Activated T-cell treated with anti-CD3 and anti-CD28 coated beads for 4 hours (primary cell): Measurements from ENCODE around the gene BACE1.
A peak's percentile ranks its signal among the peaks of the same experiment; 100 is the strongest.
"Not testable (repeated sequence)": the region's sequence is repeated elsewhere in the genome, so short reads cannot be mapped to it uniquely, and the experiment has no call there.

Experiments
- DNase-seq: peaks from one replicate; pipeline ENCODE4 v3.0.0-alpha.2; 2020

Gene BACE1

DNA sequence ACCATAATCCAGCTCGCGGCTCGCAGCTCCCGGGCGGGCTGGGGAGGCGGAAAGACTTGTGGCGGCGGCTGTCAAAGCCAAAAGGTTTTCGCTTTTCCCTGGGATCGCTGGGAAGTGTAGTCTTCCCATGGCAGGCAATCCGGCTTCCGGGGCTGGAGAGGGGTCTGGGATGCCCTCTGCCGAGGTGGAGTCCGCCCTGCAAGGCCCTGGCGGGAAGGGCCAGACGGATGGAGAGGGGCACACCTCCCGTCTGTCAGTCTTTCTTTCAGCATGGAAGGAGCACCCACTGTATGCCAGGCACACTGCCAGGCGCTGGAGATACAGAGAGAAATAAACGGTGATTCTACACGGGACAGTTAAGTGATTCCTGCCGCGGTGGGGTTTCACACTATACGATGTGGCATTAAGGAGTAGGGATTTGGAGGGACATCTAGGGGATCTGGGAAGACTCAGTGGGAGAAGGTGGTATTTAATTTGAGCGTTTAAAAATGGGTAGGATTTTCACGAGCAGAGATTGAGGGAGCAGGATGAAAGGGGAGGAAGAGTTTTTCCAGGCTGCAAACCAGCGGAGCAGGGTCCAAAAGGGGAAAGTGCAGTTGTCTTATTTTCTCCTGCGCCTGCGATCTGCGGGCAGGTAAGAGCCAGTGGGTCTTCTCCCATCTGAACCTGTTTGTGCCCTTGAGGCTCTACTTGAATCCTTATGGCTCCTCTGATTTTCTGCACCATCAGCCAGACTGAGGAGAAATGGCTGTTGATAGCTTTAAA is at the start of gene BACE1:
TSS of gene BACE1 (minus strand) at position 60 of the 765 bp plus-strand sequence. CDS start 461 bp downstream, outside the sequence.
- DNase-seq: no peak

DNA sequence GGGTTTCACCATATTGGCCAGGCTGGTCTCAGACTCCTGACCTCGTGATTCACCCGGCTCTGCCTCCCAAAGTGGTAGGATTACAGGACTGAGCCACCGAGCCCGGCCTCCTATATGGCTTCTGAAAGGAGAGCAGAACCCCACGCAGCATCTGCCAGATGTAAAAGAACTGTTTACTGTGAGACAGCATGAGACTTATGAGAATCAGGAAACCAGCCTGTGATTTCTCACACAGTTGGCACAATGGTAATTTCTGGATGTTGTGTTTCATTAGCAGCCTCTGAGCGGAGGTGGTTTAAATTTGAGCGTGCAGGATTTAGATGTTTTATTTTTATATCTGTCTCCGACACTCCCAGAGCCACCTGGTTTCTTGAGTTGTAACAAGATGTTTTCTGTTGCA is 45.4 kb upstream of the BACE1 start:
- DNase-seq: no peak

DNA sequence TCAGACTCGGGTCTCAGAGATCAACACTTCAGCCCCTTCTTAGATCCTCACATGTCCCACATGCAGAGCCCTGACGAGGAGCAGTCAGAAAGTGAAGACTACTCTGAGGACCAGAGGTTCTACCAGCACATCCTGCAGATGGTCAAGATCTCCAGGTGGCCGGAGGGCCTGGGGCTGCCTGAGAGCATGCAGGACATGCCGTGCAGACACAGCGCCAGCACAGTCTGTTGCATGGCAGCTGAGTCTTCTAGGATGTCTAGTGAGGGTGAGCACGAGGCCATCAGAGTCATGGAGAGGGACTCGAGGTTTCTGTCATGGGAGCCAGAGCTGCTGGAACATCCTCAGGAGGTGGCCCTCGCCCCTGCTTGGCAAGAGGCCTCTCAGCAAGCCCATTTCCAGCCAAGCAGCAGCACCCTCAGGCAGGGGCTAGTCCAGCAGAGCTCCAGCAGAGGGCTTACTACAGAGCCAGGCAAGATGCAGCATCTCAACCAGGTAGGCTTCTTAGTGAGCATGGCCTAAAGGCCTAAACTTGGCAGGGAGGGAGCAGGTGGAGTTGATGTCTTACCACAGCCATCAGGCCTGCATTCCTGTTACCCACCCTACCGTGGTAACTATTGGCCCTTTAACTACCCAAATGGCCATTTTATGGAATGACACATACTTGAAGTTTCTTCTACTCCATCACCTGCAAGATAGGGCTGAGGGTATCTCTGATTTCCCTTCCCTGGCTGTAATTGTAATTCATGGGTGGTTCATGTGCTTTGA is 40.3 kb upstream of the BACE1 start:
- no peak for DNase-seq

DNA sequence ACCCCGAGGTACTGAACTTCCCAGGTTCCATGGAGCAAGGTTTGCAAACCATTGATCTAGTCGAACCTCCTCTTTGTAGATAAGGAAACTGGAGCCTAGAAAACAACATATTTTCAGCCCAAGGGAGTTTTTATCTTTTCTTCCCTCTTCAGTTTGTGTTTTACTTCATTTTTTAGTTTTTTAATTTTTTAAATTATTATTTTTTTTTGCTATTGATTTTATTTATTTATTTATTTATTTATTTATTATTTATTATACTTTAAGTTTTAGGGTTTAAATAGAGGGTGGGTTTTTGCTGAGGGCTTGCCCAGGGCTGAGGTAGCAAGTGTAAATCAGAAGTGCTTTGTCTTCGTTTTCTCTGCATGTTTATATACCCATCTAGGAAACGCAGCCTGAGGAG is 38.5 kb upstream of the BACE1 start:
- DNase-seq: no peak

DNA sequence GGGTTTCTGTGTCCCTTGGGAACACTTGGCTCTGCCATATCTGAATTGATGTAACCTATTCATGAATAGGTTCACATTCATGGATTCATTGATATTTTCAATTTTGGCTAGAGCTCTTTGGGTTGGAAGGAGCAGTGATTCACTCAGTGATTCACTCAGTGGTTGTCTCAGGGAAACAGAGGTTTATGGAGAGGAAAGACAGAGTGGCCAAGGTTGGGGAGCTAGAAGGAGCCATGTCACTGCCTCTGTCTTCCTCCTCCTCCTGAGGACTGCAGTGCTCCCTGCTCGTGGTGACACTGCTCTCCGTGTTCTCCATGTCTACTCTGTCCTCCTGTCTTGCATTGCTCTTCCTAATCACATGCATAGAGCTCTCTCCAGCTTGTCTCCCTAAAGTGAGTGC is 29.0 kb upstream of the BACE1 start:
- DNase-seq: no peak

DNA sequence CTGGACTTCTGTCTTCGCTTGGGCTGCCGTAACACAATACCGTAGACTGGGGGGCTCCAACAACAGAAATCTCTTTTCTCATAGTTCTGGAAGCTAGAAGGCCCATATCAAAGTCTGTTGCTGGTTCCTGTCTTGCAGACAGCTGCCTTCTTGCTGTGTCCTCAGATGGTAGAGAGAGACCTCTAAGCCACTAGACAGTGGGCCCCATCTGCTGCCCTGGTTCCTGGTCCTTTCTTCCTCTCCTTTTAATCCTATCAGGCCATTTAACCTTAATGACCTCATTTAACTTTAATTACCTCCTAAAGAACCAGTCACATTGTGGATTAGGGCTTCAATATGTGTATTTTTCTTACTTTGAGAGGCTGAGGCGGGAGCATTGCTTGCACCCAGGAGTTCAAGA is 21.0 kb upstream of the BACE1 start:
- DNase-seq: no peak

DNA sequence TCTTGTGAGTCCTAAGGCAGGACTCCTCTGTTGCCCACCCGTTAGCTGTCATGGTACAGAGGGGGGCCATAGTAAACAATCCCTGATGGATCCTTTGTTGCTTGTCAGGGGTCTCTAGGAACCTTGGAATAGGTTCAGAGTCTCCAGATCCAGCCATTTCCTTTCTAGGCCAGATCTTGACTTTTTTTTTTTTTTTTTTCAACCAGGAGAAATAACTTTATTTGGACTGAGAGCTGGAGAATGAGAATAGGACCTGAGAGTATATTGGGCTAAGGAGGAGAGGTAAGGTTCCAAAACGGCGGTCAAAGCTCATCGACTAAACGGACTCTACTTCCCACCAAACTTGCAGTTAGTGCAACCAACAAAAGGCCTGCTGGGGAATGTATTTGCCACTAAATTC is 19.3 kb upstream of the BACE1 start:
- no peak for DNase-seq

DNA sequence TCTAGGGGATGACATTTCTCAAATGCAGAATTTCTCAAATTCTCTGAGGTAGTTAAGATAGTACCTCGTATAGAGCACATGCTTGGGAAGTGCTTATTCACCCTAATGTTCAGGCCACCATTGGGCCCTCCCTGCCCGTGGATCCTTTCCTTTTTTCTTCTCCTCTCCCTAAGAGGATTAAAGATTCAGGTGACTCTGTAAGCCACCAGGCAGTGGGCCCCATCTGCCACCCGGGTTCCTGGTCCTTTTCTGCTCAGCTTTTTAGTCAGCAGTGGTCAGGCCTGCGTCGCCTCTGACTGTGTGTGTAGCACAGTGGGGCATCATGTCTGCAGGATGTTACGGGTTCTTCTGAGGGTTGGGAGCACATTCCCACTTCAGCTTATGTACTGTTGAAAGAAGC is 18.8 kb upstream of the BACE1 start:
- no peak for DNase-seq

DNA sequence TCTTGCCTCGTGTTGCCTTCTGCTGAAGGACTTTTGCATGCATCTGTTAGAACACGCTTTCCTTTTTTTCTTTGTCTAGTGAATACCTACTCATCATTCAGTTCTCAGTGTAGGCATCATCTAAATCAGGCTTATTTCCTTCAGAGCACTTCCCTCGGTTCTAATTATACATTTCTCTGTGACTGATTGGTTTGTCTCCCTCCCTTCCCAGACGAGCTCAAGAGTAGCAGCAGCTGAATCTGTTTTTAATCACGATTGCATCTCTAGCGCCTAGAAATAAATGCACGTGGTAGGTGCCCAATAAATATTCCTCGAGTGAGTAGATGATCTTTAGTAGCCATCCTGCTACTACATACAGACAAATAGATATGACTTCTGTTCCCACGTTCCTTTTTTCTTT is 17.9 kb upstream of the BACE1 start:
- DNase-seq: no peak

DNA sequence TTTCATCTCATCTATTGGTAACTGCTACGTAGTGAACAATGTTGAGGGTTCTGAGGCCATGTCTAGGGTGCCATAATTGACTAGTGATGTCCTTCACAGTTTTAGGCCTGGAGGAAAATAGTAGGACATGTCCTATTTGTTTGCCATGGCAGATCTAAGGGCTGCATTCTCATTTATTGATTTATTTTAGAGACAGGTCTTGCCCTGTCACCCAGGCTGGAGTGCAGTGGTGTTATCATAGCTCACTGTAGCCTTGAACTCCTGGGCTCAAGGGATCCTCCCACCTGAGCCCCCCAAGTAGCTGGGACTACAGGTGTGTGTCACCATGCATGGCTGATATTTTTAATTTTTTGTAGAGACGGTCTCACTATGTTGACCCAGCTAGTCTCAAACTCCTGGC is 16.8 kb upstream of the BACE1 start:
- DNase-seq: no peak

DNA sequence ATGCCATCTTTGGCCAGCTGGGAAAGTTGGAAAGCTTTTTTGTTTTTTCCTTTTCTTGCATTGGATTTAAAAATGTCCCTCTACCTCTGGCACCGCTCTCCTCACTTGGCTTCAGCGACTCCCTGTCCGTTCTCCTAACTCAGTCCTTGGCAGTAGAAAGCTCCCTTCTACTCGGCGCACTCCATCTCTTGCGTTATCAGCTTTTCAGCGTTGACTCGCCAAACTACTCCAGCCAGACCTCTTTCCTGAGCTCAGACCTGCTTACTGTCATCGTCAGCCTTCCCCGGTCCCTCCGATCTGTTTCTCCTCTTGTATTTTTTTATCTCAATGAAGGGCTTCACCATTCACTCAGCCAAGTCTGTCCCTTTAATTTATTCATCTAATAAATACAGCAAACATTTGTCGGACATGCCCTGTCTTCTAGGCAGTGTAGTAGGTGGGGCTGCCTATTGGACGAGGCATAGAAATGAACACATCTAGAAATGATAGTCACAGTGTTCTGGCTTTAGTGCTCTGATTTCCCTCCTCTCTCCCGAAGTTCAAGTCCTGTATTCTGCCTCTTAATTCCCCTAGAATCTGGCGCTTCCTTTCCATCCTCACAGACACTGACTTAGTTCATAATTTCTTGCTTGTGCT is 12.4 kb upstream of the BACE1 start:
- no peak for DNase-seq

DNA sequence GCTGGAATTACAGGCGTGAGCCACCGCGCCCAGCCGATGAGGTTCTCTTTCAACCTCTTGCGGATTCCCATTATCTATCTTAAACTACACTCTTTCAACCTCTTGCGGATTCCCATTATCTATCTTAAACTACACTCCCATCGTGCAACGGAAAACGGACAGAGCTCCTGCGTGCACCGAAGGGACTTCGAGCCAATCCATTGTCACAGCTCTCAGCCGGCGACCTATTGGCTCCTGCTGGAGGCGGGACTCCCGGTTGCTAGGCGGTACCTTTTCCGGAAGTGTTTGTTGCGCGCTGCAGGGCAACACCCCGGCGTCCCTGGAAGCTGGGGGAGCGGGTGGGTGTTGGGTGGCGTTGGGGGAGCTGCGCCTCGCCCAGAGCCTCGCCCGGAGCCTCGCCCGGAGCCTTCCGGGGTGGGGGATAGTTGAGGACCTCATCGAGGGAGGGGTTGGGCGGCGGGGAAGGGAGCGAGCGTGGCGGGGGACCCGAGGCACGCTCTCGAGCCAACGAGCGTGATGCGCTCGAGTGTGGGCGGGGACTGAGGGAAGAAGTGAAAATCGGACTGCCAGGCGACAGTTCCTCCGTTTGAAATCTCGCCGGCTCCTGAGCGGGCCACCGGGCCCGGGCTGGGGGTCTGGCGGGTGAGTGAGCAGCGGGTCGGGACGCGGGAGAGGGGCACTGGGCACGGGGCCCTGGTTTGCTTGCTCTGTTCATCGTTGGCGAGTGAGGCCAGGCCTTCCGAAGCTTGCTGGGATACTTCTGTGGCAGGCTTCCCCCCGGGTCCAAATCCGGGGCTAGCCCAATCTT is 11.7 kb upstream of the BACE1 start, which contains the start of gene CEP164:
TSS of gene CEP164 (plus strand) at position 288 of the 808 bp plus-strand sequence. CDS start 10,733 bp downstream, outside the sequence.
- peak; percentile 91 for DNase-seq

DNA sequence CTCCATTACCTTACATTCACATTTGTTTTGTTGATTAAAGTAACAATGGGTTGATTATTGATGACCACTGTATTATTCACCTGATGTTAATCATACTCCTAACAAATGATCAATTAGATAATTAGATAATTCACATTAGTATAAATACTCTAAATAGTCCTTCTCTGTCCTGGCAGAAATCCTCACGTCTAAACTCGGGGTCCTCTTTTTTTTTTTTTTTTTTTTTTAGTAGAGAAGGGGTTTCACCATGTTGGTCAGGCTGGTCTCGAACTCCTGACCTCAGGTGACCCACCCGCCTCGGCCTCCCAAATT is 11.2 kb upstream of the BACE1 start:
- not testable (repeated sequence) for DNase-seq

DNA sequence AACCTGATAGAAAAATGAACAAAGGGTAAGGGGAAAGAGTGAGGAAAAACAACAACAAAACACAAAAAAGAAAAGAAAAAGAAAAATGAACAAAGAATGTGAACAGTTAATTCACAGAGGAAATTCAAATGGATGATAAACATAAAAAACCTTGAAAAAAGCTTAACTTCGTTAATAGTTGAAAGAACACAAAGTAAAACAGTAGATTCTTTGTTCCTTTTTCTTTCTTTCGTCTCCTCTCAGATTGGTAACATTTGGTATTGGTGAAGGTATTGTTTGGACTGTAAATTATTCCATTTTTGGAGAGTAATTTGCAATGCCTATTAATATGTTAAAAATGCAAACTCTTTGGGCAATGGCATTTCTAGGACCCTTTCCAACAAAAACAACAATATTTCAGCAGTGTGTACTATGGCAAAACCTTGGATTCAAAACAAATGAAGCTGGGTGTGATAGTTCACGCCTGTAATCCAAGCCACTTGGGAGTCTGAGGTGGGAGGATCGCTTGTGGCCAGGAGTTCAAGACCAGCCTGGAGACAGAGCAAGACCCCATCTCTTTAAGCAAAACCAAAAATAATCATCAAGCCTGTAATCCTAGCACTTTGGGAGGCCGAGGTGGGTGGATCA is 3.3 kb upstream of the BACE1 start:
- no peak for DNase-seq

DNA sequence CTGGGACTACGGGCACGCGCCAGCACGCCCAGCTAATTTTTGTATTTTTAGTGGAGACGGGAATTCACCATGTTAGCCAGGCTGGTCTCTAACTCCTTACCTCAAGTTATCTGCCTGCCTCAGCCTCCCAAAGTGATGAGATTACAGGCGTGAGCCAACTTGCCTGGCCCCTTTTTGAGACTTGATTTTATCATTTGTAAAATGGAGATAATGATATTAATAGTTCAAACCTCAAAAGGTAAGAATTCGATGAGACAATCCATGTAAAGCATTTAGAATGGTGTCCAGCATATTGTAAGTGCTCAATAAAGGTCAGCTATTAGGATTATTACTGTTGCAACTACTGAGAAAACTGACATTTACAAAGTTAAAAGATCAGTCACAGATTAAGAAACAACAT is 2.7 kb upstream of the BACE1 start:
- DNase-seq: no peak

DNA sequence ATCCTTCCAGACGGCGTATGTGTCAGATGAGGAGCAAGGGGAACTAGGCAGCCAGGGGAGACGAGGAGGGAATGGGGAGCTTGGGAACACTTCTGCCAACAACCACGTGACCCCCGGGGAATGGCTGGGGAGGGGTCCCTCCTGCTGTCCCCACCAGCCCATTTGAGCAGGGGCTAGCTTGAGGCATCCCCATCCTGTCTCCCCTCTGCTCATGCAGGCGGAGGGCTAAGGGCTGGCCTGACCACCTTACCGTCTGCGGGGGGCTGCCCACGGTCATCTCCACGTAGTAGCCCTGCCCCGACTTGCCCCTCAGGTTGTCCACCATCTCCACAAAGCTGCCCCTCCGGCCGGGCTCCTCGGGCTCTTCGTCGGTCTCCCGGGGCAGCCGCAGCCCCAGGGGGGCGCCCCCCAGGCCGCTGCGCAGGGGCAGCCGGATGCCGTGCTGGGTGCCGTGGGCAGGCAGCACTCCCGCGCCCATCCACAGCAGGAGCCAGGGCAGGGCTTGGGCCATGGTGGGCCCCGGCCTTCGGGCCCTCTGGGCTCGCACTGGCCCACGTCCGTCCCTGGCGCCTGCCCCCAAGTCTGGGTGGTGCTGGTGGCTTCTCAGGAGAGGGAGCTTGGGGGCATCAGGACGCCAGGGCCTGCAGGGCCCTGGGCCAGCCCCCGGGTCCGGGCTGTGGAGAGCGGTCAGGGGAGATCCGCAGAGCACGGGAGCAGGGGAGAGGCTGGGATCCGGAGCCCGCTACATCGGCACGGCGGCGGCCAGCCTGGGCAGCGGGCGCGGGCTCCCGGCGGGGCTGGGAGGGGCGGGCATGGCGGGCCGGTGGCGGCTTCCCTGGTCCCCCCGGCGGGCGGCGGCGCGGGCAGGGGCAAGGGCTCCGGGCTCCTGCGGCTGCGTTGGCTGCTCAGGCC is 515 bp downstream of the BACE1 start:
- DNase-seq: no peak

DNA sequence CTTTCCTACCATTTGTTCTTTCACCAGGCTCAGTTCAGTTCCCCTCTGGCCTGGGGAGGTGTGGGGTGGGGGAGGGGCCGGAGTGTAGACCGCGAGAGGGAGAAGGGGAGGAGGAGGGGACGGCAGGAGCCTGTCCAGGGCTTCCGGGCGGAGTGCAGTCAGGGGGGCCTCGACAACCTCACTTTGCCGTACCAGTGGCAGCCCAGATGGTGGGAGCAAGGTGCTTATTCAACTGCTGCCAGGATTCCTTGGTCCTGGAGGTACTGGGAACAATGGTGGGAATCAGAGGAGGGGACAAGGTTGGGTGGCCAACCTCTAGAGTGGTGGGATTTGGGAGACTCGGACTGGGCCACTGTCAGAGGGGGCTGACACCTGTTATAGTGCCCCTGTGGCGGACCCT is 1.2 kb downstream of the BACE1 start:
- DNase-seq: no peak

DNA sequence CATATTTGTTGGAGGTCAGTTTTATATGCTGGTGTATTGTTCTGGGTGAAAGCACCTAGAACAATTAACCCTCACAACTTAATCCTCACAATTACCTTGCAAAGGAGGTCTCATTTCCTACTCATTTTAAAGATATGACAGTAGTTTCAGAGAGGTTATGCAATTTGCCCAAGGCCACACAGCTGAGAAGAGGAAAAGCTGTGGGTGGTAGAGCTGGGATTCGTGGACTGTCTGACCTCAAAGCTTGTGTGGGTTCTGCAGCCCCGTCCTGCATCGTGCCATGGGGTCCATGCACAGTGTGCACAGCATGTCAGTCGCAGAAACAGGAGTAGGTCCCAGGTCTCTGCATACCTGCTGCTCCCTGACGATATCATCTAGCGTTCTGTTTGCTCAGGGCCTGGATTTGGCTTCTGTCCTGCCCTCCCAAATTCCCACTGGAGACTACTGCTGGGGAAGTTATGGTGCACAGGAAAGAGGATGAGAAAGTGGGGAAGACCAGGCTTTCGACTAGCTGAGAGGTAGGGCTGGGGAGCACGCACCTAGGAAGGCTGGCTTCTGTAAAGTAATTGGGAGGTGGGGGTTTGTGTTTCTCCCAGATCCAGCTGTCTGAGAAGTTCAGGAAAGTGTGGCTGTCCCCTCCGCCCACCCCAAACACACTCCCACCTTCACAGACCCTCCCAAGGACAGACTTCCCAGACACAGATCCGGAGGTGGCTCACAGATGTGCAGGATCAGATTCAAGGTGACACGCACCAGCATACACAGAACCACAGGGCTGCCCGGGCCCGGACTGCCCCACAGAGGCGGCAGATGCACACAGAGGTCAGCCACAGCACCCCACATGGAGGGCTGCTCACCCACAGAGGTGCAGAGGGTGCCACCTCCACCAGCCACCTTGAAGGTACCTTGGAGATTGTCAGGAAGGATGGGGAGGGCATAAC is 2.0 kb downstream of the BACE1 start:
- no peak for DNase-seq

DNA sequence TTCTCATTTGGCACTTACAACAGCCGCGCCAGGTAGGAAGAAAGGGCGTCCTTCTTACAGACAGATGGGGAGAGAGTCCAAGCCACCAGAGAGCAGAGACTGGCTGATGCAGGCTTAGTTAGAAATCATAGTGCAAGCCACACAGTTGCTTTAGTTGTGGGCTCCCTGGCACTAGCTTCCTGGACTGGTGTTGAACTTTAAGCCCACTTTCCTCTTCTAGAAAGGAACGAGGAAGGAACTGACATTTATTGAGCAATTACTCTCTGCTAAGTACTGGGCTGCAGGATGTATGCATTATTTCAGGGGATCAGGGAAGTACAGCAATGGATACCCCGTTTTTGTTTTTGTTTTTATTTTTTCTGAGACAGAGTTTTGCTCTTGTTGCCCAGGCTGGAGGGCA is 3.0 kb downstream of the BACE1 start:
- no peak for DNase-seq

DNA sequence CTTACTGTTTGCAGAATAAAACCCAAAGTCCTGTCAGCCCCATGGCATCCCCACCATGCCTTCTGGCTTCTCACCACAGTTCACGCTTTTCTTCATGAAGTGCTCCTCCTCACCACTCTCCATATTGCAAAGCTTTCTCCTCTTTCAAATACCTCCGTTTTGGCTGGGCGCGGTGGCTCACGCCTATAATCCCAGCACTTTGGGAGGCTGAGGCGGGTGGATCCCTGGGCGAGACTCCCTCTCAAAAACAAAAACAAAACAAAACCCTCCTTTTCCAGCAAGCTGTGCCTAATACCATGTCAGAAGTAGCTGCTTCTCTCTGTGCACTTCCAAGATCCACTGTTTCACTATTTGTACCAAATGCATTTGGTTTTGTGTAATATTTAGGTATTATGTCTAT is 6.7 kb downstream of the BACE1 start:
- DNase-seq: no peak
